DND-41 (cell line): Measurements from ENCODE around the gene SULT1A2.

ENCODE experiments used
- CTCF ChIP-seq: IDR thresholded peaks from 2 replicates; pipeline ENCODE4 v1.5.1; 2012; ENCODE audit warnings: borderline replicate concordance, low read length, moderate library complexity, mild to moderate bottlenecking; ENCODE audit not compliant: poor library complexity, severe bottlenecking; ENCODE audit errors: extremely low read depth
- EZH2 ChIP-seq: IDR thresholded peaks from 3 replicates; pipeline ENCODE4 v1.6.1; 2012; ENCODE audit warnings: borderline replicate concordance, low read depth, mild to moderate bottlenecking, moderate library complexity, low read length, inconsistent platforms; ENCODE audit not compliant: severe bottlenecking

- TF ChIP-seq CTCF, result no peak
- TF ChIP-seq EZH2, result no peak
These were observed 38.4 kb downstream of the SULT1A2 start for GRCh38 chr16:28558456-28558855.
